Fibroblast of lung (primary cell): ENCODE results near the gene ZNF281. TPM values are rescaled to one million over a fixed set of nuclear protein-coding genes. Genes with fewer than 3 reads are reported as not detected.

ENCODE experiments used
- DNase-seq, 2 donors: peaks; one replicate each; pipeline versions ENCODE4 v3.0.0 to v3.0.0-alpha.2; 2010; ENCODE audit warnings: low read depth in 2 of 2
- H2AFZ ChIP-seq: 2 replicates; pipeline ENCODE4 v1.5.1; 2012; ENCODE audit warnings: low read length, control low read depth, inconsistent platforms
- H3K27ac ChIP-seq: 2 replicates; pipeline ENCODE4 v1.5.1; 2011; ENCODE audit warnings: low read length, control low read depth; ENCODE audit not compliant: insufficient read depth
- H3K27me3 ChIP-seq: 2 replicates; pipeline ENCODE4 v1.5.1; 2011; ENCODE audit warnings: mild to moderate bottlenecking, low read length; ENCODE audit not compliant: control insufficient read depth, insufficient read depth
- H3K36me3 ChIP-seq: 2 replicates; pipeline ENCODE4 v1.5.1; 2011; ENCODE audit warnings: low read length; ENCODE audit not compliant: control insufficient read depth, insufficient read depth
- H3K4me1 ChIP-seq: 2 replicates; pipeline ENCODE4 v1.5.1; 2011; ENCODE audit warnings: low read length; ENCODE audit not compliant: control insufficient read depth, insufficient read depth; ENCODE audit errors: extremely low read depth
- H3K4me2 ChIP-seq: 2 replicates; pipeline ENCODE4 v1.5.1; 2011; ENCODE audit warnings: low read length, control low read depth; ENCODE audit not compliant: insufficient read depth; ENCODE audit errors: extremely low read depth
- H3K4me3 ChIP-seq, 4 experiments: fragments of 200-600 bp in 1 of 4; sonication (generic) in 1 of 4; replicated peaks in 1 of 4; 2 replicates each; pipeline ENCODE4 v1.5.1; 2011 to 2016; ENCODE audit warnings: low read length in 4 of 4, low read depth in 3 of 4, mild to moderate bottlenecking in 3 of 4, control low read depth in 2 of 4, inconsistent platforms in 1 of 4, mixed read lengths in 1 of 4; ENCODE audit not compliant: insufficient read depth in 1 of 4; ENCODE audit errors: control extremely low read depth in 1 of 4
- H3K79me2 ChIP-seq: 2 replicates; pipeline ENCODE4 v1.5.1; 2012; ENCODE audit warnings: mild to moderate bottlenecking, low read length, inconsistent platforms; ENCODE audit not compliant: control insufficient read depth, insufficient read depth
- H3K9ac ChIP-seq: 2 replicates; pipeline ENCODE4 v1.5.1; 2011; ENCODE audit warnings: mild to moderate bottlenecking, low read length, control low read depth; ENCODE audit not compliant: insufficient read depth
- H3K9me3 ChIP-seq: 2 replicates; pipeline ENCODE4 v1.5.1; 2012; ENCODE audit warnings: low read depth, low read length; ENCODE audit not compliant: control insufficient read depth, insufficient read depth
- H4K20me1 ChIP-seq: 2 replicates; pipeline ENCODE4 v1.5.1; 2011; ENCODE audit warnings: low read length; ENCODE audit not compliant: control insufficient read depth, insufficient read depth; ENCODE audit errors: extremely low read depth
- EZH2 ChIP-seq: IDR thresholded peaks from 2 replicates; pipeline ENCODE4 v1.5.1; 2012; ENCODE audit warnings: low read length, control low read depth, mild to moderate bottlenecking; ENCODE audit errors: missing control alignments
- polyA plus RNA-seq, 2 donors: library from polyadenylated mRNA; depleted of rRNA in 1 of 2; stranded (reverse) in 1 of 2; unstranded in 1 of 2; fragments of >200 nt; gene quantifications; 2 replicates each; pipeline ENCODE4 v1.2.1, GENCODE V29; 2011 to 2012; ENCODE audit warnings: missing spikeins in 1 of 2
- total RNA-seq: library from RNA; depleted of rRNA; stranded (reverse); fragments of >200 nt; gene quantifications from 2 replicates; pipeline ENCODE4 v1.2.1, GENCODE V29; 2014
- TF ChIP-seq, protein P1 (sequence below), 2 donors: IDR thresholded peaks in 1 of 2; conservative IDR thresholded peaks in 1 of 2; 1 replicate in 1 of 2; 2 replicates in 1 of 2; pipeline ENCODE4 v1.5.1; 2011 to 2012; ENCODE audit warnings: low read length in 2 of 2, control low read depth in 1 of 2, inconsistent platforms in 1 of 2, low read depth in 1 of 2, mild to moderate bottlenecking in 1 of 2

ZNF281 gene
- total and polyA plus RNA-seq, 2 donors (not counting 1 experiment from before 2014, with no cell fraction given) = 14.0 to 39.0 TPM

DNA sequence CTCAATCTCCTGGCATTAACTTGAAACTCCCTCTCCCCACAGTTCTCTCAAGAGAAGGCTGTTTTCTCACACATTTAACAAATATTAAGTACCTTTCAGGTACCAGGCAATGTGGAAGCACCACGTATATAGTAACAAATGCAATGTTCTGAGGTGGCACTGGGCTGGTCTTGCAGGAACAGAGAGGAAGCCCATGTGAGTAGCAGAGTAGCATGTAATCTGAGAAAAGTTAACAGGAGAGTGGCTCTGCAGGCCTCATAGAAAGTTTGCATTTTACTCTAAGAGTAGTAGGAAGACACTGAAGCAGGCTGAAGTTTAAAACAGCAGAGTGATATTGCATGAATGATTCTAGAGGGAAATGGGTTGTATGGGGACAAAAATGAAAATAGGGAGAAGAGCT, 21.0 kb downstream of the ZNF281 start:
- Histone ChIP-seq H3K4me3 (no peak overlapping the region), H3K4me2 (no peak overlapping the region), H3K79me2 (no peaks in the 10 kb centered on the region), H3K36me3 (no peaks in the 10 kb centered on the region), H3K9me3 (no peaks in the 10 kb centered on the region), H3K27me3 (no peaks in the 10 kb centered on the region), H3K4me1 (no peaks in the 10 kb centered on the region), H2AFZ (no peak overlapping the region), H3K9ac (no peak overlapping the region), H4K20me1 (no peaks in the 10 kb centered on the region), H3K27ac (no peak overlapping the region)
- no peak for DNase-seq
- no peak for TF ChIP-seq EZH2
- TF ChIP-seq, protein P1, sequence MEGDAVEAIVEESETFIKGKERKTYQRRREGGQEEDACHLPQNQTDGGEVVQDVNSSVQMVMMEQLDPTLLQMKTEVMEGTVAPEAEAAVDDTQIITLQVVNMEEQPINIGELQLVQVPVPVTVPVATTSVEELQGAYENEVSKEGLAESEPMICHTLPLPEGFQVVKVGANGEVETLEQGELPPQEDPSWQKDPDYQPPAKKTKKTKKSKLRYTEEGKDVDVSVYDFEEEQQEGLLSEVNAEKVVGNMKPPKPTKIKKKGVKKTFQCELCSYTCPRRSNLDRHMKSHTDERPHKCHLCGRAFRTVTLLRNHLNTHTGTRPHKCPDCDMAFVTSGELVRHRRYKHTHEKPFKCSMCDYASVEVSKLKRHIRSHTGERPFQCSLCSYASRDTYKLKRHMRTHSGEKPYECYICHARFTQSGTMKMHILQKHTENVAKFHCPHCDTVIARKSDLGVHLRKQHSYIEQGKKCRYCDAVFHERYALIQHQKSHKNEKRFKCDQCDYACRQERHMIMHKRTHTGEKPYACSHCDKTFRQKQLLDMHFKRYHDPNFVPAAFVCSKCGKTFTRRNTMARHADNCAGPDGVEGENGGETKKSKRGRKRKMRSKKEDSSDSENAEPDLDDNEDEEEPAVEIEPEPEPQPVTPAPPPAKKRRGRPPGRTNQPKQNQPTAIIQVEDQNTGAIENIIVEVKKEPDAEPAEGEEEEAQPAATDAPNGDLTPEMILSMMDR (conservative IDR thresholded peaks at IDR 0.05 in 1 of 2, IDR thresholded peaks at IDR 0.05 in 1 of 2; ENCODE audit: low read depth in 1 of 2, low read length in 2 of 2) = no peak

- Histone ChIP-seq H3K4me1 (no peaks in the 10 kb centered on the region), H3K9ac (no peak overlapping the region), H3K9me3 (no peaks in the 10 kb centered on the region), H3K36me3 (no peaks in the 10 kb centered on the region), H3K79me2 (no peaks in the 10 kb centered on the region), H3K4me2 (no peak overlapping the region), H2AFZ (no peak overlapping the region), H3K27ac (no peak overlapping the region), H4K20me1 (no peaks in the 10 kb centered on the region), H3K27me3 (no peaks in the 10 kb centered on the region), H3K4me3 (no peak overlapping the region)
- TF ChIP-seq, protein P1 (conservative IDR thresholded peaks at IDR 0.05 in 1 of 2, IDR thresholded peaks at IDR 0.05 in 1 of 2; ENCODE audit: low read depth in 1 of 2, low read length in 2 of 2) = no peak
- TF ChIP-seq EZH2 = no peak
- peak in 1 of 2 donors; percentile 47 for DNase-seq
Measured at GRCh38 chr1:200386416-200386815, 23.4 kb downstream of the ZNF281 start.

DNA sequence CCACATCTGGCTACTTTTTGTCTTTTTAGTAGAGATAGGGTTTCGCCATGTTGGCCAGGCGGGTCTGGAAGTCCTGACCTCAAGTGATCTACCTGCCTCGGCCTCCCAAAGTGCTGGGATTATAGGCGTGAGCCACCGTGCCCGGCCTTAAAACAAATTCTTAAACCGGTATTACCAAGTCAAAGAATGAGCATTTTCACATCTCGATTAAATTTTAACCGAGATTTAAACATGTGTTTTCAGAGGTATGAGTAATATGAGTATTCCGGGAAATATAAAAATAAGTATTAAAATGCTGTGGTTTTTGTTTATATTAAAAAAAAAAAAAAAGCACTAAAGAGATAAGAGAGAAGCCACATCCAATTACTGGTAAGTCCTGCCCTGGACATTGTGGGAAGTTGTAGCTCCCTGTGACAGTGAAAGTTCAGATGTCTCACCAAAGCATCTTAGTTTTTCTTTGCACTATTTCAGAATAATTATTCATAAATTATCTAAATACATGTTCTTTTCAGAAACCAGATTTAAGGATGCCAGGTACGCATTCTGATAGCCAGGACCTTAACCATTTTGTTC, 24.9 kb downstream of the ZNF281 start:
- Histone ChIP-seq H2AFZ (no peak overlapping the region), H3K27me3 (no peaks in the 10 kb centered on the region), H4K20me1 (no peaks in the 10 kb centered on the region), H3K9ac (no peak overlapping the region), H3K27ac (no peak overlapping the region), H3K4me1 (peaks cover 3% of the 10 kb centered on the region), H3K9me3 (no peaks in the 10 kb centered on the region), H3K36me3 (no peaks in the 10 kb centered on the region), H3K4me3 (no peak overlapping the region), H3K4me2 (no peak overlapping the region), H3K79me2 (no peaks in the 10 kb centered on the region)
- peak; percentile 38 to 44 for DNase-seq
- TF ChIP-seq EZH2 = no peak
- TF ChIP-seq, protein P1 (conservative IDR thresholded peaks at IDR 0.05 in 1 of 2, IDR thresholded peaks at IDR 0.05 in 1 of 2; ENCODE audit: low read depth in 1 of 2, low read length in 2 of 2) = no peak
